ENCODE data around the gene MTHFS. TPM values are rescaled to one million over a fixed set of nuclear protein-coding genes. Genes with fewer than 3 reads are reported as not detected.
"Not testable (repeated sequence)": the region's sequence is repeated elsewhere in the genome, so short reads cannot be mapped to it uniquely, and the experiment has no call there.

Gene MTHFS
- total and polyA plus RNA-seq, 8 donors, result 20.6 to 40.1 (median 24.7) TPM

DNA sequence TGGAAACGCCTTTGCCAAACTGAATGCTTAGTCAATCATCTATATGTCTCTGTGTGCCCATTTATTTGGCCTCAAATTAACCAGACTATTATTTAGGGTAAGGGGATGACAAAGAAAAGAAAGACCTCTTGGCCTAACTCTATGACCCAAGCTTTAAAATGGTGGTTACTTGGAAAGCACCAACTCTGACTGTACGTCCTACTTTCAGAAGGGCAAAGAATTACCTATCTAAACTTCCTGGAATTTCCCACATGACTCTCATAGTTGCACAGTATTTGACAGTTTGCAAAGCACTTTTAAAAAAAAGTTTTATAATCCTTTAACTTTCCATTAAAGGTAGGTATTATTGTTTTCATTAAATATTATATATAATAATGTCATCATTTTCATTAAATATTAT, 6.3 kb upstream of the MTHFS start:
- H3K4me1 ChIP-seq, result peaks cover 0 to 70% of the 10 kb centered on the region in 2 donors
- H3K27ac ChIP-seq, result no peak overlapping the region
- TF ChIP-seq, protein P1, sequence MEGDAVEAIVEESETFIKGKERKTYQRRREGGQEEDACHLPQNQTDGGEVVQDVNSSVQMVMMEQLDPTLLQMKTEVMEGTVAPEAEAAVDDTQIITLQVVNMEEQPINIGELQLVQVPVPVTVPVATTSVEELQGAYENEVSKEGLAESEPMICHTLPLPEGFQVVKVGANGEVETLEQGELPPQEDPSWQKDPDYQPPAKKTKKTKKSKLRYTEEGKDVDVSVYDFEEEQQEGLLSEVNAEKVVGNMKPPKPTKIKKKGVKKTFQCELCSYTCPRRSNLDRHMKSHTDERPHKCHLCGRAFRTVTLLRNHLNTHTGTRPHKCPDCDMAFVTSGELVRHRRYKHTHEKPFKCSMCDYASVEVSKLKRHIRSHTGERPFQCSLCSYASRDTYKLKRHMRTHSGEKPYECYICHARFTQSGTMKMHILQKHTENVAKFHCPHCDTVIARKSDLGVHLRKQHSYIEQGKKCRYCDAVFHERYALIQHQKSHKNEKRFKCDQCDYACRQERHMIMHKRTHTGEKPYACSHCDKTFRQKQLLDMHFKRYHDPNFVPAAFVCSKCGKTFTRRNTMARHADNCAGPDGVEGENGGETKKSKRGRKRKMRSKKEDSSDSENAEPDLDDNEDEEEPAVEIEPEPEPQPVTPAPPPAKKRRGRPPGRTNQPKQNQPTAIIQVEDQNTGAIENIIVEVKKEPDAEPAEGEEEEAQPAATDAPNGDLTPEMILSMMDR (IDR thresholded peaks at IDR 0.05), result no peak
- H3K4me3 ChIP-seq, result no peak overlapping the region
- no peaks in the 10 kb centered on the region for H3K9me3 ChIP-seq
- intact Hi-C loops (cut with DNase I), result no loop called here
- H3K27me3 ChIP-seq, result no peaks in the 10 kb centered on the region
- no peaks in the 10 kb centered on the region for H3K36me3 ChIP-seq
- DNase-seq, result no peak
- ATAC-seq, result no peak

DNA sequence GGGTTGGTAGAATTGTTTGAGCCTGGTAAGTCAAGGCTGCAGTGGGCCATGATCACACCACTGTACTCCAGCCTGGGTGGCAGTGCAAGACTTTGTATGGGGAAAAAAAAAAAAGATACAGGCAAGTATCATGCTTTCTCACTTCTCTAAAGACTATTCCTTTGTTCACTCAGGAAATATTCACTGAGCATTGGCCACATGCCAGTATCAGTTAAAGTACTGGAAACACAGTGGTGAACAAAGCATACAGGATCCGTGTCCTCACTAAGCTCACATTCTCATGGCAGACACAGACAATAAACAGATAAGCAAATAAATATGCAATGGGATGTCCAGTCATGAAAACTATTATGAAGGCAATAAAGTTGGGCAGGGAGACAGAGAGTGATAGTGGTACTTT, 5.1 kb upstream of the MTHFS start:
- no peak overlapping the region for H3K4me3 ChIP-seq
- TF ChIP-seq, protein P1 (IDR thresholded peaks at IDR 0.05), result no peak
- no peaks in the 10 kb centered on the region for H3K9me3 ChIP-seq
- peak overlapping the region in 1 of 2 donors; percentile 11 for H3K27ac ChIP-seq
- no peaks in the 10 kb centered on the region for H3K36me3 ChIP-seq
- H3K27me3 ChIP-seq, result no peaks in the 10 kb centered on the region
- intact Hi-C loops (cut with DNase I), result no loop called here
- DNase-seq (no peak), ATAC-seq (no peak)
- peaks cover 0 to 77% of the 10 kb centered on the region in 2 donors for H3K4me1 ChIP-seq

DNA sequence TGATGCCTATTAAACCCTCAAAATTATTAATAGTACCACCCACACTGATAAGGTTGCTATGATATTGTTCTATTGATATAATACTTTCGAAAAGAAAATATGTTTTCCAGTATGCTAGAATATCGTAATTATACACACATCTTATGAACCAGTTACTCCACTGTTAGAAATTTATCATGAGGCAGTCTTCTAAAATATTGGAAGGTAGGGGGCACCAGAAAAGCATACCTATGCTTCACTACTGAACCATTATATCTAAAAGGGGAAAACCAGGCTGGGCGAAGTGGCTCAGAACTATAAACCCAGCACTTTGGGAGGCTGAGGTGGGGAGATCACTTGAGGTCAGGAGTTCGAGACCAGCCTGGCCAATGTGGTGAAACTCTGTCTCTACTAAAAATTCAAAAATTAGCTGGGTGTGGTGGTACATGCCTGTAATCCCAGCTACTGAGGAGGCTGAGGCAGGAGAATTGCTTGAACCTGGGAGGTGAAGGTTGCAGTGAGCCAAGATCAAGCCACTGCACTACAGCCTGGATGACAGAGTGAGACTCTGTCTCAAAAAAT, 4.1 kb upstream of the MTHFS start:
- H3K9me3 ChIP-seq; H3K36me3 ChIP-seq; ATAC-seq; DNase-seq; H3K27me3 ChIP-seq; intact Hi-C loops (cut with DNase I); H3K4me3 ChIP-seq: not testable (repeated sequence)
- Histone ChIP-seq H3K27ac (peak overlapping the region in 1 of 2 donors; percentile 99), H3K4me1 (peaks cover 0 to 76% of the 10 kb centered on the region in 2 donors)

DNA sequence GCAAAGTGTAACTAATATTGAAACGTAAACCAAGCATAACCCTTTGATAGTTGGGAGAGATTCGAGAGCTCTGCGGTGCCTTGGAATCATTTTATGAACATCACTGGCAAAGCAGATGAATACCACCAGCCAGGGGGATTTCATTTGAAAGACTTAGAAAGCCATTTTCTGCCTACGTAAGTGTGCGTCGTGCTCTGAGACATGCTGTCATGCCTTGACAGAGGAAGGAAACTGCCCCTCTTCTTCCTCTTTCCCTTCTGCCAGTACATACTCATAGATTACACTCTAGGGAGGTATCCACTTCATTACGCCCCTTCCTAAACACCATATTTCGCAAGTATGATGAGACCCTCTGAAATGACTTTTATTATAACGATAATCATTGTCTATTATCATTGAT, 3.3 kb upstream of the MTHFS start:
- no peaks in the 10 kb centered on the region for H3K27me3 ChIP-seq
- DNase-seq (no peak), ATAC-seq (no peak)
- no peak overlapping the region for H3K4me3 ChIP-seq
- TF ChIP-seq, protein P1 (IDR thresholded peaks at IDR 0.05), result no peak
- intact Hi-C loops (cut with DNase I), result no loop called here
- H3K4me1 ChIP-seq, result peaks cover 0 to 76% of the 10 kb centered on the region in 2 donors
- H3K27ac ChIP-seq, result peak overlapping the region; percentile 96 to 99
- no peaks in the 10 kb centered on the region for H3K36me3 ChIP-seq
- no peaks in the 10 kb centered on the region for H3K9me3 ChIP-seq

DNA sequence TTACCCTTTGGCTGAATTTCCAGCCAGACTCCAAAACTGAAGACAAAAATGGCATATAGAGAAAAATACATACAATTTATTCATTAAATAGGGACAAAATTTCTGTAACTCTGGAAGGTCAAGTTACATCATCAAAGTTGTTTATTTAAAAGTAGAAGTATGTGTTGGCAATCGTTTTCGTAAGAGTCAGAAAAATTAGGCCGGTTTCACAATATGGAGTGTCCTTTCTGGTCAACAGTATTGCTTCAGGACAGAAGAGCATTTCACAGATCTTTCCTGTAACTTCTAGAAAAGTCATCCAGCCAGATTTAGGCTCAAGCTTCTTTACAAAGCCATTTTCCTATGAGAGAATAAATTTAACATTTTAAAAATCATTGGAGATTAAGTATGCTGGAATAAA, 2.0 kb upstream of the MTHFS start:
- H3K27me3 ChIP-seq; H3K36me3 ChIP-seq; H3K4me3 ChIP-seq; ATAC-seq; intact Hi-C loops (cut with DNase I); H3K9me3 ChIP-seq: not testable (repeated sequence)
- DNase-seq, result peak in 2 of 4 donors; percentile 33 to 63
- peak overlapping the region; percentile 96 to 99 for H3K27ac ChIP-seq
- H3K4me1 ChIP-seq, result peaks cover 0 to 75% of the 10 kb centered on the region in 2 donors

DNA sequence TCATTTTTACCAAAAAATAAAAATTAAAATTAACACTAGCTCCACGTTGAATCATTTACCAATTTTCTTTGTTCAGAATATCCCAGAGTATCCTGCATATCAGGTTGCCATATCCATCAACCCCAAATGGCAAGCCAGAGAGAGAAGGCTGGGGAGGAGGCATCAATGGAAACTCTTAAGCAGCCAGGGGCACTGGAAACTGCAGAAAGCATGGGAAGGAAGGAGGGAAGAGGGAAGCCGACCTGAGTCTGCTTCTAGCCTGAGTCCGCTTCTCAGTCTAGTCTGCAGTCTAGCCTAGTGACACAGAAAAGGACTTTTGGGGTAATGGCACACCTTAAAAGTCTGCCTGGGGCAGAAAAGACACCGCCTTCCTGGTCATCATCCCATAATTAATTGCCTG, 1.6 kb upstream of the MTHFS start:
- no peak for DNase-seq
- TF ChIP-seq, protein P1 (IDR thresholded peaks at IDR 0.05), result no peak
- Histone ChIP-seq H3K27ac (peak overlapping the region; percentile 96 to 99), H3K27me3 (no peaks in the 10 kb centered on the region), H3K9me3 (no peaks in the 10 kb centered on the region), H3K36me3 (no peaks in the 10 kb centered on the region), H3K4me3 (no peak overlapping the region), H3K4me1 (peaks cover 0 to 74% of the 10 kb centered on the region in 2 donors)
- no peak for ATAC-seq
- intact Hi-C loops (cut with DNase I), result no loop called here

Data from left lung (tissue), 10 donors.